A549 (cell line): ENCODE data around the gene AEBP2.

Experiments used
- CTCF ChIP-seq: fragments of >200 bp; sonication (Bioruptor Twin); formaldehyde crosslinking; IDR thresholded peaks from 3 replicates; pipeline ENCODE4 v1.5.1; 2016
- JUN ChIP-seq, 2 experiments: fragments of >200 bp; sonication (Bioruptor Twin); formaldehyde crosslinking; IDR thresholded peaks; 2 replicates in 1 of 2; 3 replicates in 1 of 2; pipeline ENCODE4 v1.6.1; 2016 to 2017
- TF ChIP-seq, protein P1 (sequence below): fragments of 150-350 bp; IDR thresholded peaks from 2 replicates; pipeline ENCODE4 v1.6.1; 2014; ENCODE audit warnings: low read depth, mild to moderate bottlenecking, low read length

DNA sequence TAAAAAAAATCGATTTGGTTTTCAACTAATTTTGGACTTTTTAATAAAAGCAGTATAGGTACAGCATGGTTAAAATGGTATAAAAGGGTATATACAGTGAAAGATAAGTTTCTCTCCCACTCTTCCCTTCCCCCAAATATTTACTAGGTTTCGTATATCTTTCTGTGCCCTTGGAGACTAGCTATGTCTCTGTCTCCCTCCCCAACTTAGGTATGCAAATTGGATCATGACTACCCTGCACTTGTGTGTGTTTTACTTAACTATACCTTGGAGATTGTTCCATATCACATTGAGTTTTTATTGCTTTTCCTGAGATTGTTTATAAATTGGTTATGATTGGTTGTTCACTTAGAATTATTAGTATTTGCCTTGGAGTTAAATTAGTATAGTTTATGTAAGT is 19.4 kb downstream of the AEBP2 start:
- no peak for TF ChIP-seq CTCF
- TF ChIP-seq, protein P1, sequence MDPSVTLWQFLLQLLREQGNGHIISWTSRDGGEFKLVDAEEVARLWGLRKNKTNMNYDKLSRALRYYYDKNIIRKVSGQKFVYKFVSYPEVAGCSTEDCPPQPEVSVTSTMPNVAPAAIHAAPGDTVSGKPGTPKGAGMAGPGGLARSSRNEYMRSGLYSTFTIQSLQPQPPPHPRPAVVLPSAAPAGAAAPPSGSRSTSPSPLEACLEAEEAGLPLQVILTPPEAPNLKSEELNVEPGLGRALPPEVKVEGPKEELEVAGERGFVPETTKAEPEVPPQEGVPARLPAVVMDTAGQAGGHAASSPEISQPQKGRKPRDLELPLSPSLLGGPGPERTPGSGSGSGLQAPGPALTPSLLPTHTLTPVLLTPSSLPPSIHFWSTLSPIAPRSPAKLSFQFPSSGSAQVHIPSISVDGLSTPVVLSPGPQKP, result no peak
- no peak for TF ChIP-seq JUN (IDR thresholded peaks at IDR 0.05)
